ENCODE measurements around the gene MAPK14.
A peak's percentile ranks its signal among the peaks of the same experiment; 100 is the strongest.

The MAPK14 gene

DNA sequence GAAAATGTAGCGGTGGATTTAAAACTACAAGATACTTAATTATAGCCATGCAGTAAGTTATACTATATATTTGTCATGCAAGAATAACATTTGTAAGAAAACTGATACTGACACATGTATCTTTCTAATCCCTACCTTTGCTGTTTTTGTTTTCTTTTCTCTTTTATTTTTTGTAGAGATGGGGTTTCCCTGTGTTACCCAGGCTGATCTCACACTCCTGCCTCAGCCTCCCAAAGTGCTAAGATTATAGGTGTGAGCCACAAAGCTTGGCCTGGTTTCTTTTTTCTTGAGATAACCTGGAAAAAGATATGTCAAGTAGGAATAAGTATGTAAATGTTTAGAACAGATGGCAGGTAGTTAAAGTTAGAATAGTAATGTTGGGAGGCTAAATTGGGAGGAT lies 44.1 kb downstream of the MAPK14 start:
- Histone ChIP-seq H3K27ac (replicated peaks) (no peak overlapping the region), H3K27me3 (ENCODE audit: insufficient read depth, poor library complexity, severe bottlenecking) (no peaks in the 10 kb centered on the region), H3K4me3 (replicated peaks; ENCODE audit: insufficient read depth, low read length) (no peak overlapping the region)
- no peak for TF ChIP-seq GABPA (IDR thresholded peaks at IDR 0.05; ENCODE audit: low read depth)
- TF ChIP-seq, protein P1, sequence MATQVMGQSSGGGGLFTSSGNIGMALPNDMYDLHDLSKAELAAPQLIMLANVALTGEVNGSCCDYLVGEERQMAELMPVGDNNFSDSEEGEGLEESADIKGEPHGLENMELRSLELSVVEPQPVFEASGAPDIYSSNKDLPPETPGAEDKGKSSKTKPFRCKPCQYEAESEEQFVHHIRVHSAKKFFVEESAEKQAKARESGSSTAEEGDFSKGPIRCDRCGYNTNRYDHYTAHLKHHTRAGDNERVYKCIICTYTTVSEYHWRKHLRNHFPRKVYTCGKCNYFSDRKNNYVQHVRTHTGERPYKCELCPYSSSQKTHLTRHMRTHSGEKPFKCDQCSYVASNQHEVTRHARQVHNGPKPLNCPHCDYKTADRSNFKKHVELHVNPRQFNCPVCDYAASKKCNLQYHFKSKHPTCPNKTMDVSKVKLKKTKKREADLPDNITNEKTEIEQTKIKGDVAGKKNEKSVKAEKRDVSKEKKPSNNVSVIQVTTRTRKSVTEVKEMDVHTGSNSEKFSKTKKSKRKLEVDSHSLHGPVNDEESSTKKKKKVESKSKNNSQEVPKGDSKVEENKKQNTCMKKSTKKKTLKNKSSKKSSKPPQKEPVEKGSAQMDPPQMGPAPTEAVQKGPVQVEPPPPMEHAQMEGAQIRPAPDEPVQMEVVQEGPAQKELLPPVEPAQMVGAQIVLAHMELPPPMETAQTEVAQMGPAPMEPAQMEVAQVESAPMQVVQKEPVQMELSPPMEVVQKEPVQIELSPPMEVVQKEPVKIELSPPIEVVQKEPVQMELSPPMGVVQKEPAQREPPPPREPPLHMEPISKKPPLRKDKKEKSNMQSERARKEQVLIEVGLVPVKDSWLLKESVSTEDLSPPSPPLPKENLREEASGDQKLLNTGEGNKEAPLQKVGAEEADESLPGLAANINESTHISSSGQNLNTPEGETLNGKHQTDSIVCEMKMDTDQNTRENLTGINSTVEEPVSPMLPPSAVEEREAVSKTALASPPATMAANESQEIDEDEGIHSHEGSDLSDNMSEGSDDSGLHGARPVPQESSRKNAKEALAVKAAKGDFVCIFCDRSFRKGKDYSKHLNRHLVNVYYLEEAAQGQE (IDR thresholded peaks at IDR 0.05; ENCODE audit: insufficient replicate concordance, low read depth), result no peak
- TF ChIP-seq SPI1 (IDR thresholded peaks at IDR 0.05; ENCODE audit: borderline replicate concordance, low read depth), result no peak
- TF ChIP-seq, protein P2, sequence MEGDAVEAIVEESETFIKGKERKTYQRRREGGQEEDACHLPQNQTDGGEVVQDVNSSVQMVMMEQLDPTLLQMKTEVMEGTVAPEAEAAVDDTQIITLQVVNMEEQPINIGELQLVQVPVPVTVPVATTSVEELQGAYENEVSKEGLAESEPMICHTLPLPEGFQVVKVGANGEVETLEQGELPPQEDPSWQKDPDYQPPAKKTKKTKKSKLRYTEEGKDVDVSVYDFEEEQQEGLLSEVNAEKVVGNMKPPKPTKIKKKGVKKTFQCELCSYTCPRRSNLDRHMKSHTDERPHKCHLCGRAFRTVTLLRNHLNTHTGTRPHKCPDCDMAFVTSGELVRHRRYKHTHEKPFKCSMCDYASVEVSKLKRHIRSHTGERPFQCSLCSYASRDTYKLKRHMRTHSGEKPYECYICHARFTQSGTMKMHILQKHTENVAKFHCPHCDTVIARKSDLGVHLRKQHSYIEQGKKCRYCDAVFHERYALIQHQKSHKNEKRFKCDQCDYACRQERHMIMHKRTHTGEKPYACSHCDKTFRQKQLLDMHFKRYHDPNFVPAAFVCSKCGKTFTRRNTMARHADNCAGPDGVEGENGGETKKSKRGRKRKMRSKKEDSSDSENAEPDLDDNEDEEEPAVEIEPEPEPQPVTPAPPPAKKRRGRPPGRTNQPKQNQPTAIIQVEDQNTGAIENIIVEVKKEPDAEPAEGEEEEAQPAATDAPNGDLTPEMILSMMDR (IDR thresholded peaks at IDR 0.05; ENCODE audit: insufficient read depth, low read length), result no peak
- TF ChIP-seq POLR2AphosphoS5 (IDR thresholded peaks at IDR 0.05; ENCODE audit: low read depth), result no peak
- no peak for DNase-seq (ENCODE audit: low read depth in 1 of 2, low spot score in 1 of 2)

DNA sequence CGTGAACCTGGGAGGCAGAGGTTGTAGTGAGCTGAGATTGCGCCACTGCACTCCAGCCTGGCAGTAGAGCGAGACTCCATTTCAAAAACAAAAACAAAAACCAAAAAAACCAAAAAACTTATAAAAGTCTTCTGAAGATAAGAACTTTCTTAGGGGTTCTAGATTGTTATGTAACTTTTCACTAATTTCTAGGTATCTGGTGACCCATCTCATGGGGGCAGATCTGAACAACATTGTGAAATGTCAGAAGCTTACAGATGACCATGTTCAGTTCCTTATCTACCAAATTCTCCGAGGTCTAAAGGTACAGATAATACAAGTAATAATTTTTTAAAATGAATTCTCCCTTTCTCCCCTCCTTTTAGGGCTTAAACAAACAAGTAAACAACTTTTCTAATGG lies 45.1 kb downstream of the MAPK14 start:
- no peak overlapping the region for H3K4me3 ChIP-seq (replicated peaks; ENCODE audit: insufficient read depth, low read length)
- TF ChIP-seq, protein P1 (IDR thresholded peaks at IDR 0.05; ENCODE audit: insufficient replicate concordance, low read depth), result no peak
- no peak for TF ChIP-seq SPI1 (IDR thresholded peaks at IDR 0.05; ENCODE audit: borderline replicate concordance, low read depth)
- TF ChIP-seq GABPA (IDR thresholded peaks at IDR 0.05; ENCODE audit: low read depth), result no peak
- no peak for TF ChIP-seq POLR2AphosphoS5 (IDR thresholded peaks at IDR 0.05; ENCODE audit: low read depth)
- TF ChIP-seq, protein P2 (IDR thresholded peaks at IDR 0.05; ENCODE audit: insufficient read depth, low read length), result no peak
- no peak for DNase-seq (ENCODE audit: low read depth in 1 of 2, low spot score in 1 of 2)

GRCh38 chr6:36073587-36073986 lies 46.0 kb downstream of the MAPK14 start:
- TF ChIP-seq SPI1 (IDR thresholded peaks at IDR 0.05; ENCODE audit: borderline replicate concordance, low read depth) (peak; percentile 63), GABPA (IDR thresholded peaks at IDR 0.05; ENCODE audit: low read depth) (no peak), POLR2AphosphoS5 (IDR thresholded peaks at IDR 0.05; ENCODE audit: low read depth) (no peak)
- TF ChIP-seq, protein P2 (IDR thresholded peaks at IDR 0.05; ENCODE audit: insufficient read depth, low read length), result no peak
- TF ChIP-seq, protein P1 (IDR thresholded peaks at IDR 0.05; ENCODE audit: insufficient replicate concordance, low read depth), result no peak
- Histone ChIP-seq H3K4me3 (replicated peaks; ENCODE audit: insufficient read depth, low read length) (no peak overlapping the region), H3K27ac (replicated peaks) (no peak overlapping the region), H3K27me3 (ENCODE audit: insufficient read depth, poor library complexity, severe bottlenecking) (no peaks in the 10 kb centered on the region)
- DNase-seq (ENCODE audit: low read depth in 1 of 2, low spot score in 1 of 2), result no peak

More for the DNA sequence above, 45.1 kb downstream of the MAPK14 start:
- Histone ChIP-seq H3K27ac (replicated peaks) (no peak overlapping the region), H3K27me3 (ENCODE audit: insufficient read depth, poor library complexity, severe bottlenecking) (no peaks in the 10 kb centered on the region)
